ENCODE data around the gene FAT1. TPM values are rescaled to one million over a fixed set of nuclear protein-coding genes. Genes with fewer than 3 reads are reported as not detected.
A peak's percentile ranks its signal among the peaks of the same experiment; 100 is the strongest.
"Not testable (repeated sequence)": the region's sequence is repeated elsewhere in the genome, so short reads cannot be mapped to it uniquely, and the experiment has no call there.

The FAT1 gene
- total RNA-seq: 100 to 1,000 TPM; 291 to 299 TPM
- long read RNA-seq, partial matches to known transcripts: 7 of 20 reads
- long read RNA-seq, other reads (novel, unspliced or antisense): 11 of 20 reads

GRCh38 chr4:186723292-186724057 lies at the start of gene FAT1:
FAT1 (minus strand) TSS chr4:186723856; CDS start chr4:186709827, 14,029 bp downstream.
- intact Hi-C loops (cut with DNase I, micrococcal nuclease): loop anchor here in 1 of 2 donors (5.0 kb wide), 1 partner anchor 56 kb away; no protein-coding TSS in a partner anchor
- peak; percentile 54 for ATAC-seq
- peak; percentile 65 to 76 for DNase-seq

GRCh38 chr4:186772936-186773487 lies 49.4 kb upstream of the FAT1 start:
- ATAC-seq: no peak

GRCh38 chr4:186771624-186772023 lies 48.0 kb upstream of the FAT1 start:
- DNase-seq (no peak), ATAC-seq (no peak)
- intact Hi-C loops (cut with DNase I, micrococcal nuclease): no loop called here

More at GRCh38 chr4:186772936-186773487, 49.4 kb upstream of the FAT1 start:
- intact Hi-C loops (cut with DNase I, micrococcal nuclease): no loop called here
- DNase-seq: no peak

- ATAC-seq (no peak), DNase-seq (no peak)
- intact Hi-C loops (cut with DNase I, micrococcal nuclease): no loop called here
Observed at GRCh38 chr4:186770481-186771175, 47.0 kb upstream of the FAT1 start.

- DNase-seq (no peak), ATAC-seq (no peak)
- intact Hi-C loops (cut with DNase I, micrococcal nuclease): no loop called here
Observed at GRCh38 chr4:186767794-186768193, 44.1 kb upstream of the FAT1 start.

GRCh38 chr4:186765673-186766546 lies 42.3 kb upstream of the FAT1 start:
- ATAC-seq: peak; percentile 94
- peak; percentile 65 to 85 for DNase-seq
- intact Hi-C loops (cut with DNase I, micrococcal nuclease): no loop called here

- ATAC-seq (peak; percentile 89), DNase-seq (peak; percentile 79 to 85)
- intact Hi-C loops (cut with DNase I, micrococcal nuclease): no loop called here
Observed at GRCh38 chr4:186765138-186765537, 41.5 kb upstream of the FAT1 start.

- ATAC-seq (no peak), DNase-seq (no peak)
- intact Hi-C loops (cut with DNase I, micrococcal nuclease): no loop called here
Observed at GRCh38 chr4:186764457-186764856, 40.8 kb upstream of the FAT1 start.

- no peak for ATAC-seq
- intact Hi-C loops (cut with DNase I, micrococcal nuclease): no loop called here
- no peak for DNase-seq
Observed at GRCh38 chr4:186762865-186763264, 39.2 kb upstream of the FAT1 start.

- intact Hi-C loops (cut with DNase I, micrococcal nuclease): no loop called here
- no peak for DNase-seq
- no peak for ATAC-seq
Observed at GRCh38 chr4:186762361-186762760, 38.7 kb upstream of the FAT1 start.

- ATAC-seq; intact Hi-C loops (cut with DNase I, micrococcal nuclease); DNase-seq: not testable (repeated sequence)
Observed at GRCh38 chr4:186761956-186762355, 38.3 kb upstream of the FAT1 start.

- ATAC-seq (no peak), DNase-seq (no peak)
- intact Hi-C loops (cut with DNase I, micrococcal nuclease): no loop called here
Observed at GRCh38 chr4:186761393-186761792, 37.7 kb upstream of the FAT1 start.

- DNase-seq (no peak), ATAC-seq (no peak)
- intact Hi-C loops (cut with DNase I, micrococcal nuclease): no loop called here
Observed at GRCh38 chr4:186760576-186760975, 36.9 kb upstream of the FAT1 start.

- DNase-seq (no peak), ATAC-seq (no peak)
- intact Hi-C loops (cut with DNase I, micrococcal nuclease): no loop called here
Observed at GRCh38 chr4:186759990-186760389, 36.3 kb upstream of the FAT1 start.

GRCh38 chr4:186758929-186759682 lies 35.5 kb upstream of the FAT1 start:
- ATAC-seq (no peak), DNase-seq (no peak)
- intact Hi-C loops (cut with DNase I, micrococcal nuclease): no loop called here

GRCh38 chr4:186757696-186758355 lies 34.2 kb upstream of the FAT1 start:
- intact Hi-C loops (cut with DNase I, micrococcal nuclease): no loop called here
- ATAC-seq: no peak

GRCh38 chr4:186756550-186756949 lies 32.9 kb upstream of the FAT1 start:
- ATAC-seq; intact Hi-C loops (cut with DNase I, micrococcal nuclease); DNase-seq: not testable (repeated sequence)

More at GRCh38 chr4:186757696-186758355, 34.2 kb upstream of the FAT1 start:
- no peak for DNase-seq

All from left colon (tissue), 2 donors.